Activated gamma-delta T cell treated with anti-CD3 and anti-CD28 coated beads, Interleukin-2, amount 50 U/mL, for 16 hours (primary cell): ENCODE results near the gene TMC1.

Experiments
- DNase-seq: peaks from one replicate; pipeline ENCODE4 v3.0.0-alpha.2; 2020; ENCODE audit warnings: low read depth

Gene TMC1

GRCh38 chr9:72681283-72681630 lies 159.8 kb downstream of the TMC1 start:
- no peak for DNase-seq

GRCh38 chr9:72684615-72685014 lies 163.2 kb downstream of the TMC1 start:
- DNase-seq, result no peak

- no peak for DNase-seq
Observed at GRCh38 chr9:72685911-72686310, 164.5 kb downstream of the TMC1 start.

GRCh38 chr9:72687331-72687730 lies 165.9 kb downstream of the TMC1 start:
- DNase-seq, result no peak

GRCh38 chr9:72691671-72692070 lies 170.3 kb downstream of the TMC1 start:
- DNase-seq, result no peak

GRCh38 chr9:72695365-72695764 lies 174.0 kb downstream of the TMC1 start:
- no peak for DNase-seq

GRCh38 chr9:72696511-72696910 lies 175.1 kb downstream of the TMC1 start:
- no peak for DNase-seq

GRCh38 chr9:72701510-72701909 lies 180.1 kb downstream of the TMC1 start:
- DNase-seq, result no peak

- DNase-seq, result no peak
Observed at GRCh38 chr9:72703574-72703973, 182.2 kb downstream of the TMC1 start.

GRCh38 chr9:72704688-72705375 lies 183.4 kb downstream of the TMC1 start:
- DNase-seq, result no peak

GRCh38 chr9:72718503-72718902 lies 197.1 kb downstream of the TMC1 start:
- no peak for DNase-seq

GRCh38 chr9:72721067-72721466 lies 199.7 kb downstream of the TMC1 start:
- DNase-seq, result no peak

- no peak for DNase-seq
Observed at GRCh38 chr9:72726947-72727346, 205.5 kb downstream of the TMC1 start.

GRCh38 chr9:72728031-72728770 lies 206.8 kb downstream of the TMC1 start:
- no peak for DNase-seq

- DNase-seq, result no peak
Observed at GRCh38 chr9:72733895-72734294, 212.5 kb downstream of the TMC1 start.

- DNase-seq, result no peak
Observed at GRCh38 chr9:72734631-72735030, 213.2 kb downstream of the TMC1 start.

GRCh38 chr9:72743836-72744235 lies 222.4 kb downstream of the TMC1 start:
- DNase-seq, result no peak

- DNase-seq, result no peak
Observed at GRCh38 chr9:72749276-72749675, 227.9 kb downstream of the TMC1 start.

GRCh38 chr9:72751541-72751940 lies 230.1 kb downstream of the TMC1 start:
- no peak for DNase-seq

- no peak for DNase-seq
Observed at GRCh38 chr9:72753266-72753893, 232.0 kb downstream of the TMC1 start.

GRCh38 chr9:72755836-72756235 lies 234.4 kb downstream of the TMC1 start:
- DNase-seq, result no peak

- no peak for DNase-seq
Observed at GRCh38 chr9:72758944-72759343, 237.5 kb downstream of the TMC1 start.

GRCh38 chr9:72763022-72763421 lies 241.6 kb downstream of the TMC1 start:
- no peak for DNase-seq
